HCT116 (cell line): ENCODE results near the gene IRF4.

Experiments used
- CTCF ChIP-seq, 3 experiments: fragments of 200-600 bp in 1 of 3; sonication (generic) in 1 of 3; IDR thresholded peaks in 2 of 3; conservative IDR thresholded peaks in 1 of 3; 2 replicates each; pipeline ENCODE4 v1.5.1; 2012 to 2017; ENCODE audit warnings: low read depth in 2 of 3, low read length in 2 of 3, antibody characterized with exemption in 1 of 3, borderline replicate concordance in 1 of 3, control low read depth in 1 of 3, mild to moderate bottlenecking in 1 of 3, mixed read lengths in 1 of 3, mixed run types in 1 of 3, moderate library complexity in 1 of 3; ENCODE audit not compliant: insufficient read depth in 1 of 3
- EZH2phosphoT487 ChIP-seq: fragments of 200-600 bp; IDR thresholded peaks from 2 replicates; pipeline ENCODE4 v1.6.1; 2018; ENCODE audit warnings: antibody characterized with exemption, borderline replicate concordance
- POLR2A ChIP-seq: IDR thresholded peaks from 2 replicates; pipeline ENCODE4 v1.7.0; 2011; ENCODE audit warnings: borderline replicate concordance; ENCODE audit not compliant: insufficient read depth, insufficient read length; ENCODE audit errors: extremely low read depth
- RAD21 ChIP-seq: IDR thresholded peaks from 2 replicates; pipeline ENCODE4 v1.6.1; 2012; ENCODE audit warnings: low read depth, mild to moderate bottlenecking
- ZNF274 ChIP-seq: fragments of 200-500 bp; sonication (Bioruptor generic); IDR thresholded peaks from 2 replicates; pipeline ENCODE4 v1.6.1; 2014; ENCODE audit warnings: mild to moderate bottlenecking, low read depth, low read length, inconsistent platforms

- TF ChIP-seq RAD21 (no peak), EZH2phosphoT487 (no peak), POLR2A (no peak), ZNF274 (no peak), CTCF (IDR thresholded peaks at IDR 0.05 in 2 of 3, conservative IDR thresholded peaks at IDR 0.05 in 1 of 3; ENCODE audit: borderline replicate concordance in 1 of 3, insufficient read depth in 1 of 3, low read depth in 2 of 3, low read length in 2 of 3) (no peak)
These were observed 9.3 kb downstream of the IRF4 start for GRCh38 chr6:400815-401214.
